ENCODE results near the gene SMAD2. TPM values are rescaled to one million over a fixed set of nuclear protein-coding genes. Genes with fewer than 3 reads are reported as not detected.

SMAD2 gene
- total RNA-seq, 2 donors from 2014 or later, result 60.0 to 101 TPM

GRCh38 chr18:47931718-47932103 is 1.3 kb upstream of the SMAD2 start:
- Histone ChIP-seq H3K27me3 (replicated peaks; ENCODE audit: insufficient read depth) (no peaks in the 10 kb centered on the region), H3K4me3 (peak overlapping the region; percentile 100), H3K4me1 (ENCODE audit: control insufficient read depth in 1 of 2, low read depth in 2 of 2) (peaks cover 21 to 27% of the 10 kb centered on the region in 2 donors), H3K9me3 (no peaks in the 10 kb centered on the region), H3K27ac (peak overlapping the region; percentile 83 to 93), H3K36me3 (no peaks in the 10 kb centered on the region)
- no peak for TF ChIP-seq CTCF (IDR thresholded peaks at IDR 0.05)
- no peak for DNase-seq (ENCODE audit: low spot score)
- no peak for ATAC-seq (ENCODE audit: insufficient number of reproducible peaks, low FRiP score, low read depth)

- H3K4me1 ChIP-seq (ENCODE audit: control insufficient read depth in 1 of 2, low read depth in 2 of 2), result peaks cover 22 to 33% of the 10 kb centered on the region in 2 donors
- H3K36me3 ChIP-seq, result no peaks in the 10 kb centered on the region
- peak; percentile 94 for ATAC-seq (ENCODE audit: insufficient number of reproducible peaks, low FRiP score, low read depth)
- H3K9me3 ChIP-seq, result no peaks in the 10 kb centered on the region
- DNase-seq (ENCODE audit: low spot score), result peak; percentile 88
- H3K27me3 ChIP-seq (replicated peaks; ENCODE audit: insufficient read depth), result no peaks in the 10 kb centered on the region
- no peak for TF ChIP-seq CTCF (IDR thresholded peaks at IDR 0.05)
- H3K27ac ChIP-seq, result peak overlapping the region; percentile 83 to 93
- H3K4me3 ChIP-seq, result peak overlapping the region; percentile 100
These were observed 665 bp upstream of the SMAD2 start for GRCh38 chr18:47930931-47931717.

GRCh38 chr18:47929681-47930198 is 719 bp downstream of the SMAD2 start:
- no peak for ATAC-seq (ENCODE audit: insufficient number of reproducible peaks, low FRiP score, low read depth)
- DNase-seq (ENCODE audit: low spot score), result no peak
- TF ChIP-seq CTCF (IDR thresholded peaks at IDR 0.05), result no peak
- H3K9me3 ChIP-seq, result no peaks in the 10 kb centered on the region
- no peaks in the 10 kb centered on the region for H3K36me3 ChIP-seq
- H3K27ac ChIP-seq, result peak overlapping the region; percentile 81 to 95
- H3K27me3 ChIP-seq (replicated peaks; ENCODE audit: insufficient read depth), result no peaks in the 10 kb centered on the region
- H3K4me1 ChIP-seq (ENCODE audit: control insufficient read depth in 1 of 2, low read depth in 2 of 2), result peaks cover 25 to 38% of the 10 kb centered on the region in 2 donors
- H3K4me3 ChIP-seq, result peak overlapping the region; percentile 100

- H3K27me3 ChIP-seq (replicated peaks; ENCODE audit: insufficient read depth), result no peaks in the 10 kb centered on the region
- no peak for DNase-seq (ENCODE audit: low spot score)
- no peak for ATAC-seq (ENCODE audit: insufficient number of reproducible peaks, low FRiP score, low read depth)
These were observed 2.0 kb downstream of the SMAD2 start for GRCh38 chr18:47928466-47928865.

More at GRCh38 chr18:47928466-47928865, 2.0 kb downstream of the SMAD2 start:
- no peaks in the 10 kb centered on the region for H3K36me3 ChIP-seq
- peaks cover 26 to 38% of the 10 kb centered on the region in 2 donors for H3K4me1 ChIP-seq (ENCODE audit: control insufficient read depth in 1 of 2, low read depth in 2 of 2)
- TF ChIP-seq CTCF (IDR thresholded peaks at IDR 0.05), result no peak
- no peaks in the 10 kb centered on the region for H3K9me3 ChIP-seq
- H3K27ac ChIP-seq, result no peak overlapping the region
- peak overlapping the region; percentile 100 for H3K4me3 ChIP-seq

All from thoracic aorta (tissue), 2 donors.